Esophagus muscularis mucosa (tissue), 4 donors: ENCODE results near the gene TP53I11.

ENCODE experiments used
- CTCF ChIP-seq, 3 experiments: fragments of 200-600 bp in 2 of 3; fragments of 450-650 bp in 1 of 3; sonication (generic) in 2 of 3; IDR thresholded peaks; one replicate each; pipeline ENCODE4 v1.5.1; 2017 to 2019; ENCODE audit warnings: antibody characterized with exemption in 3 of 3, mild to moderate bottlenecking in 2 of 3, moderate library complexity in 1 of 3
- EP300 ChIP-seq: sonication (generic); formaldehyde crosslinking; IDR thresholded peaks from one replicate; pipeline ENCODE4 v1.6.1; 2017; ENCODE audit warnings: antibody characterized with exemption
- POLR2A ChIP-seq: fragments of 450-650 bp; IDR thresholded peaks from one replicate; pipeline ENCODE4 v1.6.1; 2017; ENCODE audit warnings: antibody characterized with exemption, moderate library complexity, mild to moderate bottlenecking, low read depth
- POLR2AphosphoS5 ChIP-seq, 2 donors: sonication (generic); formaldehyde crosslinking; IDR thresholded peaks; one replicate each; pipeline ENCODE4 v1.6.1; 2017; ENCODE audit warnings: antibody characterized with exemption in 2 of 2

- peak in 1 of 2 donors; percentile 7 for TF ChIP-seq POLR2AphosphoS5 (IDR thresholded peaks at IDR 0.05)
- TF ChIP-seq CTCF (IDR thresholded peaks at IDR 0.05) = peak; percentile 81 to 87 (median 85)
- TF ChIP-seq EP300 = no peak
- no peak for TF ChIP-seq POLR2A
These were observed 39.5 kb downstream of the TP53I11 start for GRCh38 chr11:44911029-44911814.
